CD4-positive, alpha-beta memory T cell (primary cell): ENCODE results near the gene MUC2. TPM values are rescaled to one million over a fixed set of nuclear protein-coding genes. Genes with fewer than 3 reads are reported as not detected.
A peak's percentile ranks its signal among the peaks of the same experiment; 100 is the strongest.

Experiments used
- CTCF ChIA-PET: fragments of 350-600 bp; sonication (Branson Sonifier 250); formaldehyde crosslinking; loops from one replicate; lab custom pipeline; 2021; ENCODE audit warnings: inconsistent platforms; ENCODE audit not compliant: partially characterized antibody; lab: Charles Lee
- POLR2A ChIA-PET: fragments of 350-600 bp; sonication (Branson Sonifier 250); formaldehyde crosslinking; loops from one replicate; lab custom pipeline; 2021; ENCODE audit not compliant: partially characterized antibody; lab: Charles Lee
- DNase-seq, 5 donors: peaks; one replicate each; pipeline versions ENCODE4 v3.0.0 to v3.0.0-alpha.2; 2020 to 2022; ENCODE audit warnings: mixed read lengths in 1 of 5
- H3K27ac ChIP-seq: one replicate; pipeline ENCODE4 v1.7.0; 2013; ENCODE audit warnings: low read depth, low read length
- H3K27me3 ChIP-seq: 2 replicates; pipeline ENCODE4 v1.7.0; 2013; ENCODE audit warnings: mild to moderate bottlenecking, low read length, moderate library complexity; ENCODE audit not compliant: insufficient read depth
- H3K36me3 ChIP-seq: 2 replicates; pipeline ENCODE4 v1.7.0; 2013; ENCODE audit warnings: mild to moderate bottlenecking, low read length, moderate library complexity; ENCODE audit not compliant: insufficient read depth
- H3K4me1 ChIP-seq: 2 replicates; pipeline ENCODE4 v1.7.0; 2013; ENCODE audit warnings: mild to moderate bottlenecking, low read length, moderate library complexity; ENCODE audit not compliant: insufficient read depth
- H3K4me3 ChIP-seq, 2 donors: one replicate each; pipeline ENCODE4 v1.7.0; 2013; ENCODE audit warnings: low read length in 2 of 2, mild to moderate bottlenecking in 1 of 2
- H3K9me3 ChIP-seq, 2 donors: one replicate each; pipeline ENCODE4 v1.7.0; 2013; ENCODE audit warnings: low read length in 2 of 2, control low read depth in 1 of 2; ENCODE audit not compliant: control insufficient read depth in 1 of 2
- H3K27ac Mint-ChIP-seq, 7 donors: one replicate each; pipeline ENCODE4 v1.8.0; 2020 to 2021; ENCODE audit warnings: mixed read lengths in 7 of 7, mild to moderate bottlenecking in 6 of 7, inconsistent platforms in 3 of 7, moderate library complexity in 3 of 7
- H3K27me3 Mint-ChIP-seq, 2 donors: one replicate each; pipeline ENCODE4 v1.8.0; 2020 to 2021; ENCODE audit warnings: mixed read lengths in 2 of 2
- H3K36me3 Mint-ChIP-seq, 2 donors: one replicate each; pipeline ENCODE4 v1.8.0; 2020 to 2021; ENCODE audit warnings: mixed read lengths in 2 of 2, inconsistent platforms in 1 of 2, mild to moderate bottlenecking in 1 of 2
- H3K4me1 Mint-ChIP-seq, 4 donors: one replicate each; pipeline ENCODE4 v1.8.0; 2020 to 2021; ENCODE audit warnings: mixed read lengths in 4 of 4, mild to moderate bottlenecking in 1 of 4
- H3K4me3 Mint-ChIP-seq, 8 donors: one replicate each; pipeline ENCODE4 v1.8.0; 2020 to 2021; ENCODE audit warnings: mixed read lengths in 8 of 8, mild to moderate bottlenecking in 7 of 8, moderate library complexity in 6 of 8, inconsistent platforms in 3 of 8
- H3K9me3 Mint-ChIP-seq, 8 donors: one replicate each; pipeline ENCODE4 v1.8.0; 2020 to 2021; ENCODE audit warnings: mixed read lengths in 8 of 8, mild to moderate bottlenecking in 5 of 8, inconsistent platforms in 3 of 8, moderate library complexity in 1 of 8
- intact Hi-C: fragments of 100-400 bp; cut with micrococcal nuclease; formaldehyde crosslinking; loops from one replicate; pipeline ENCODE4 v1.15.1; 2023
- polyA plus RNA-seq, 2 donors: library from polyadenylated mRNA; unstranded; fragments of 300-500 nt; fragmentation: Illumina TruSeq; gene quantifications; one replicate each; pipeline ENCODE4 v1.2.3, GENCODE V29; 2021
- total RNA-seq, 2 experiments: library from RNA; stranded (reverse); gene quantifications; one replicate each; pipeline ENCODE4 v1.2.3, GENCODE V29; 2021

The MUC2 gene
- total and polyA plus RNA-seq, 4 experiments from 2014 or later = not detected

- ChIA-PET CTCF (no interaction called here), POLR2A (no interaction called here)
- intact Hi-C loops = no loop called here
These were observed 29.0 kb downstream of the MUC2 start for GRCh38 chr11:1103401-1104360.

GRCh38 chr11:1104411-1105182 is 29.9 kb downstream of the MUC2 start:
- no peak for DNase-seq
- ChIA-PET POLR2A (no interaction called here), CTCF (no interaction called here)
- no peaks in the 10 kb centered on the region for H3K36me3 ChIP-seq
- H3K27ac ChIP-seq = no peak overlapping the region
- no peaks in the 10 kb centered on the region for H3K36me3 Mint-ChIP-seq
- H3K9me3 Mint-ChIP-seq = no peaks in the 10 kb centered on the region
- no peaks in the 10 kb centered on the region for H3K9me3 ChIP-seq
- no peaks in the 10 kb centered on the region for H3K27me3 ChIP-seq
- no peak overlapping the region for H3K4me3 ChIP-seq
- intact Hi-C loops = no loop called here
- H3K4me3 Mint-ChIP-seq = no peak overlapping the region
- no peaks in the 10 kb centered on the region for H3K4me1 Mint-ChIP-seq
- no peak overlapping the region for H3K27ac Mint-ChIP-seq
- peaks cover 0 to 6% of the 10 kb centered on the region in 2 donors for H3K27me3 Mint-ChIP-seq
- no peaks in the 10 kb centered on the region for H3K4me1 ChIP-seq

More at GRCh38 chr11:1103401-1104360, 29.0 kb downstream of the MUC2 start:
- H3K4me1 Mint-ChIP-seq = no peaks in the 10 kb centered on the region
- Histone ChIP-seq H3K36me3 (no peaks in the 10 kb centered on the region), H3K4me3 (no peak overlapping the region), H3K9me3 (no peaks in the 10 kb centered on the region), H3K4me1 (no peaks in the 10 kb centered on the region), H3K27ac (no peak overlapping the region), H3K27me3 (no peaks in the 10 kb centered on the region)
- H3K27me3 Mint-ChIP-seq = peaks cover 0 to 6% of the 10 kb centered on the region in 2 donors
- H3K36me3 Mint-ChIP-seq = no peaks in the 10 kb centered on the region
- peaks cover 0 to 2% (median 0%) of the 10 kb centered on the region in 8 donors for H3K9me3 Mint-ChIP-seq
- DNase-seq = no peak
- no peak overlapping the region for H3K27ac Mint-ChIP-seq
- no peak overlapping the region for H3K4me3 Mint-ChIP-seq

- Mint-ChIP-seq H3K36me3 (no peaks in the 10 kb centered on the region), H3K4me1 (no peaks in the 10 kb centered on the region), H3K27ac (no peak overlapping the region), H3K4me3 (no peak overlapping the region), H3K27me3 (peaks cover 0 to 6% of the 10 kb centered on the region in 2 donors), H3K9me3 (no peaks in the 10 kb centered on the region)
- Histone ChIP-seq H3K4me1 (no peaks in the 10 kb centered on the region), H3K4me3 (no peak overlapping the region), H3K27ac (no peak overlapping the region), H3K36me3 (no peaks in the 10 kb centered on the region), H3K27me3 (no peaks in the 10 kb centered on the region), H3K9me3 (no peaks in the 10 kb centered on the region)
- ChIA-PET POLR2A (no interaction called here), CTCF (no interaction called here)
- intact Hi-C loops = no loop called here
- DNase-seq = peak in 1 of 5 donors; percentile 6
These were observed 30.5 kb downstream of the MUC2 start for GRCh38 chr11:1105183-1105565.

- Histone ChIP-seq H3K27me3 (no peaks in the 10 kb centered on the region), H3K27ac (no peak overlapping the region), H3K4me3 (no peak overlapping the region), H3K9me3 (no peaks in the 10 kb centered on the region), H3K36me3 (no peaks in the 10 kb centered on the region), H3K4me1 (no peaks in the 10 kb centered on the region)
- intact Hi-C loops = no loop called here
- H3K4me3 Mint-ChIP-seq = no peak overlapping the region
- DNase-seq = peak in 1 of 5 donors; percentile 11
- H3K27me3 Mint-ChIP-seq = peaks cover 0 to 10% of the 10 kb centered on the region in 2 donors
- H3K4me1 Mint-ChIP-seq = no peaks in the 10 kb centered on the region
- ChIA-PET POLR2A (no interaction called here), CTCF (no interaction called here)
- H3K9me3 Mint-ChIP-seq = no peaks in the 10 kb centered on the region
- H3K36me3 Mint-ChIP-seq = no peaks in the 10 kb centered on the region
- H3K27ac Mint-ChIP-seq = no peak overlapping the region
These were observed 31.7 kb downstream of the MUC2 start for GRCh38 chr11:1106387-1106786.

GRCh38 chr11:1107316-1108245 is 32.9 kb downstream of the MUC2 start:
- ChIA-PET POLR2A (no interaction called here), CTCF (no interaction called here)
- H3K9me3 ChIP-seq = no peaks in the 10 kb centered on the region
- no peaks in the 10 kb centered on the region for H3K27me3 ChIP-seq
- H3K4me3 ChIP-seq = no peak overlapping the region
- Mint-ChIP-seq H3K27ac (no peak overlapping the region), H3K4me3 (no peak overlapping the region), H3K4me1 (no peaks in the 10 kb centered on the region), H3K36me3 (no peaks in the 10 kb centered on the region), H3K27me3 (peaks cover 0 to 10% of the 10 kb centered on the region in 2 donors), H3K9me3 (no peaks in the 10 kb centered on the region)
- intact Hi-C loops = no loop called here
- H3K4me1 ChIP-seq = no peaks in the 10 kb centered on the region
- H3K36me3 ChIP-seq = no peaks in the 10 kb centered on the region
- no peak overlapping the region for H3K27ac ChIP-seq
- DNase-seq = peak in 1 of 5 donors; percentile 1

GRCh38 chr11:1108246-1108900 is 33.7 kb downstream of the MUC2 start:
- Mint-ChIP-seq H3K27me3 (peaks cover 0 to 10% of the 10 kb centered on the region in 2 donors), H3K4me1 (no peaks in the 10 kb centered on the region), H3K4me3 (no peak overlapping the region), H3K27ac (no peak overlapping the region), H3K36me3 (no peaks in the 10 kb centered on the region), H3K9me3 (no peaks in the 10 kb centered on the region)
- Histone ChIP-seq H3K4me3 (no peak overlapping the region), H3K9me3 (no peaks in the 10 kb centered on the region), H3K36me3 (no peaks in the 10 kb centered on the region), H3K27ac (no peak overlapping the region), H3K4me1 (no peaks in the 10 kb centered on the region), H3K27me3 (no peaks in the 10 kb centered on the region)
- POLR2A ChIA-PET = no interaction called here
- intact Hi-C loops = no loop called here
- CTCF ChIA-PET = no interaction called here
- peak in 1 of 5 donors; percentile 37 for DNase-seq
